OCI-LY1 (cell line): ENCODE measurements around the gene TUBA1A.
"Not testable (repeated sequence)": the region's sequence is repeated elsewhere in the genome, so short reads cannot be mapped to it uniquely, and the experiment has no call there.

Source experiments
- H2AFZ ChIP-seq: fragments of 200-600 bp; sonication (generic), shearing (Covaris generic); 2 replicates; pipeline ENCODE4 v1.6.0; 2014; ENCODE audit warnings: antibody characterized with exemption, mild to moderate bottlenecking, low read length
- H3F3A ChIP-seq: fragments of 200-600 bp; sonication (generic), shearing (Covaris generic); 2 replicates; pipeline ENCODE4 v1.6.0; 2014; ENCODE audit warnings: mild to moderate bottlenecking, antibody characterized with exemption, low read length, moderate library complexity; ENCODE audit not compliant: insufficient read depth
- H3K27ac ChIP-seq: fragments of 200-600 bp; sonication (generic); 2 replicates; pipeline ENCODE4 v1.5.1; 2014; ENCODE audit warnings: low read length, mixed run types, mild to moderate bottlenecking, low read depth; ENCODE audit not compliant: poor library complexity, severe bottlenecking
- H3K27me3 ChIP-seq: fragments of 200-600 bp; sonication (generic); 2 replicates; pipeline ENCODE4 v1.6.0; 2014; ENCODE audit warnings: antibody characterized with exemption, mild to moderate bottlenecking, low read length, moderate library complexity; ENCODE audit not compliant: insufficient read depth
- H3K36me3 ChIP-seq: fragments of 200-600 bp; sonication (generic); 2 replicates; pipeline ENCODE4 v1.6.1; 2014; ENCODE audit warnings: mild to moderate bottlenecking, antibody characterized with exemption, low read length, moderate library complexity, mixed read lengths; ENCODE audit not compliant: insufficient read depth
- H3K4me1 ChIP-seq: fragments of 200-600 bp; sonication (generic); 2 replicates; pipeline ENCODE4 v1.5.1; 2014; ENCODE audit warnings: mild to moderate bottlenecking, low read length, moderate library complexity; ENCODE audit not compliant: insufficient read depth, severe bottlenecking
- H3K4me2 ChIP-seq: fragments of 200-600 bp; sonication (generic), shearing (Covaris generic); 2 replicates; pipeline ENCODE4 v1.6.1; 2014; ENCODE audit warnings: low read length
- H3K4me3 ChIP-seq: fragments of 200-600 bp; sonication (generic); 2 replicates; pipeline ENCODE4 v1.5.1; 2014; ENCODE audit warnings: low read length, low read depth, mild to moderate bottlenecking, mixed read lengths; ENCODE audit not compliant: poor library complexity, severe bottlenecking
- H3K79me2 ChIP-seq: fragments of 200-600 bp; shearing (Covaris generic); 2 replicates; pipeline ENCODE4 v1.6.1; 2016; ENCODE audit warnings: mixed run types, low read length, mixed read lengths; ENCODE audit not compliant: insufficient read depth
- H3K9ac ChIP-seq: fragments of 200-600 bp; sonication (generic), shearing (Covaris generic); 2 replicates; pipeline ENCODE4 v1.6.1; 2014; ENCODE audit warnings: mild to moderate bottlenecking, low read length, mixed read lengths
- H3K9me2 ChIP-seq: fragments of 200-600 bp; sonication (generic), shearing (Covaris generic); 2 replicates; pipeline ENCODE4 v1.6.1; 2014; ENCODE audit warnings: low read depth, mild to moderate bottlenecking, low read length, mixed read lengths
- H3K9me3 ChIP-seq: fragments of 200-600 bp; shearing (Covaris generic); 2 replicates; pipeline ENCODE4 v1.6.1; 2014; ENCODE audit warnings: low read length, mixed read lengths
- H4K20me1 ChIP-seq: fragments of 200-600 bp; sonication (generic), shearing (Covaris generic); 2 replicates; pipeline ENCODE4 v1.6.0; 2016; ENCODE audit warnings: mild to moderate bottlenecking, low read length; ENCODE audit not compliant: insufficient read depth
- CTCF ChIP-seq: fragments of 200-600 bp; sonication (generic), shearing (Covaris generic); IDR thresholded peaks from 2 replicates; pipeline ENCODE4 v1.5.1; 2017; ENCODE audit warnings: mild to moderate bottlenecking, antibody characterized with exemption, low read length, moderate library complexity, mixed read lengths
- EZH2 ChIP-seq: fragments of 200-600 bp; sonication (generic), shearing (Covaris generic); IDR thresholded peaks from 2 replicates; pipeline ENCODE4 v1.8.0; 2017; ENCODE audit warnings: borderline replicate concordance, mixed run types, mild to moderate bottlenecking, antibody characterized with exemption, low read length, moderate library complexity, mixed read lengths

TUBA1A gene

GRCh38 chr12:49174218-49174617 is 14.7 kb downstream of the TUBA1A start:
- 0 out of 2 replicates have a peak overlapping the region, but pooled peaks have one; percentile 20 for H2AFZ ChIP-seq
- H3K36me3 ChIP-seq = no peaks in the 10 kb centered on the region
- no peaks in the 10 kb centered on the region for H3F3A ChIP-seq
- no peak overlapping the region for H3K4me3 ChIP-seq
- peaks cover 7% of the 10 kb centered on the region; the same call in 1 of the 2 replicates for H3K9me3 ChIP-seq
- peaks cover 4% of the 10 kb centered on the region for H3K4me1 ChIP-seq
- no peaks in the 10 kb centered on the region for H3K79me2 ChIP-seq
- no peak overlapping the region for H3K4me2 ChIP-seq
- H3K9ac ChIP-seq = no peak overlapping the region
- no peak overlapping the region for H3K27ac ChIP-seq
- no peak for TF ChIP-seq CTCF
- no peak for TF ChIP-seq EZH2
- H4K20me1 ChIP-seq = no peaks in the 10 kb centered on the region
- no peaks in the 10 kb centered on the region for H3K9me2 ChIP-seq
- no peaks in the 10 kb centered on the region for H3K27me3 ChIP-seq

GRCh38 chr12:49170924-49171323 is 18.0 kb downstream of the TUBA1A start:
- H3K79me2 ChIP-seq = no peaks in the 10 kb centered on the region
- no peaks in the 10 kb centered on the region for H3K27me3 ChIP-seq
- no peaks in the 10 kb centered on the region for H3K9me2 ChIP-seq
- H2AFZ ChIP-seq = no peak overlapping the region
- H3F3A ChIP-seq = no peaks in the 10 kb centered on the region
- no peak overlapping the region for H3K27ac ChIP-seq
- TF ChIP-seq CTCF (no peak), EZH2 (no peak)
- no peaks in the 10 kb centered on the region for H3K9me3 ChIP-seq
- no peak overlapping the region for H3K9ac ChIP-seq
- peaks cover 4% of the 10 kb centered on the region for H3K4me1 ChIP-seq
- H3K36me3 ChIP-seq = no peaks in the 10 kb centered on the region
- H3K4me2 ChIP-seq = no peak overlapping the region
- H3K4me3 ChIP-seq = no peak overlapping the region
- H4K20me1 ChIP-seq = no peaks in the 10 kb centered on the region

- Histone ChIP-seq H3K9ac (no peak overlapping the region), H3F3A (0 out of 2 replicates have a peak, but pooled peaks cover 3% of the 10 kb centered on the region), H3K9me3 (no peaks in the 10 kb centered on the region), H4K20me1 (no peaks in the 10 kb centered on the region), H3K4me2 (no peak overlapping the region), H3K27me3 (no peaks in the 10 kb centered on the region), H3K9me2 (no peaks in the 10 kb centered on the region), H3K4me1 (peaks cover 27% of the 10 kb centered on the region), H3K4me3 (no peak overlapping the region), H3K27ac (no peak overlapping the region), H3K36me3 (no peaks in the 10 kb centered on the region), H2AFZ (no peak overlapping the region), H3K79me2 (no peaks in the 10 kb centered on the region)
- TF ChIP-seq EZH2 (no peak), CTCF (no peak)
These were observed 23.8 kb downstream of the TUBA1A start for GRCh38 chr12:49165114-49165513.

GRCh38 chr12:49161901-49162300 is 27.0 kb downstream of the TUBA1A start:
- H3K9me2 ChIP-seq, H3F3A ChIP-seq, H2AFZ ChIP-seq, H4K20me1 ChIP-seq, H3K79me2 ChIP-seq, H3K4me3 ChIP-seq, H3K27me3 ChIP-seq, H3K9me3 ChIP-seq, H3K36me3 ChIP-seq: not testable (repeated sequence)
- H3K4me2 ChIP-seq = peak overlapping the region; percentile 43
- peak overlapping the region; percentile 99 for H3K27ac ChIP-seq
- H3K9ac ChIP-seq = peak overlapping the region; percentile 25; the same call in 1 of the 2 replicates
- peaks cover 53% of the 10 kb centered on the region for H3K4me1 ChIP-seq
